T-helper 1 cell (primary cell): ENCODE measurements around the gene RCE1.

Experiments
- DNase-seq, 5 donors: peaks; one replicate each; pipeline ENCODE4 v3.0.0-alpha.2; 2012 to 2020

Gene RCE1

GRCh38 chr11:66888282-66888681 lies 45.0 kb downstream of the RCE1 start:
- no peak for DNase-seq

GRCh38 chr11:66889960-66890359 lies 46.7 kb downstream of the RCE1 start:
- no peak for DNase-seq

- peak in 1 of 5 donors; percentile 82 for DNase-seq
Measured at GRCh38 chr11:66891851-66892660, 48.8 kb downstream of the RCE1 start.

GRCh38 chr11:66892911-66893310 lies 49.7 kb downstream of the RCE1 start:
- no peak for DNase-seq

- DNase-seq: no peak
Measured at GRCh38 chr11:66894141-66894540, 50.9 kb downstream of the RCE1 start.
